ENCODE data around the gene PRSS53.

GRCh38 chr16:31133046-31133501 lies 44.3 kb upstream of the PRSS53 start:
- TF ChIP-seq EZH2 (IDR thresholded peaks at IDR 0.05; ENCODE audit: borderline replicate concordance, low read depth, low read length, severe bottlenecking) (no peak), CTCF (IDR thresholded peaks at IDR 0.05; ENCODE audit: borderline replicate concordance, extremely low read depth, low read length, poor library complexity, severe bottlenecking) (no peak)
